K562 (cell line): ENCODE measurements around the gene GBF1.

Experiments used
- CBX1 ChIP-seq: sonication (generic); IDR thresholded peaks from 2 replicates; pipeline ENCODE4 v1.6.1; 2016; ENCODE audit warnings: antibody characterized with exemption, low read depth, mild to moderate bottlenecking
- CBX5 ChIP-seq: IDR thresholded peaks from 2 replicates; pipeline ENCODE4 v1.6.1; 2014; ENCODE audit warnings: low read depth, borderline replicate concordance
- CREM ChIP-seq: IDR thresholded peaks from 2 replicates; pipeline ENCODE4 v1.6.1; 2014; ENCODE audit warnings: antibody characterized with exemption, low read depth
- CTCF ChIP-seq, 3 experiments: IDR thresholded peaks in 2 of 3; conservative IDR thresholded peaks in 1 of 3; 2 replicates each; pipeline ENCODE4 v1.5.1; 2011 to 2012; ENCODE audit warnings: low read length in 3 of 3, mild to moderate bottlenecking in 3 of 3, control low read depth in 2 of 3, improper control_type of control experiment in 1 of 3, inconsistent platforms in 1 of 3, low read depth in 1 of 3, mixed read lengths in 1 of 3, moderate library complexity in 1 of 3; ENCODE audit not compliant: insufficient read depth in 2 of 3
- HMGXB4 ChIP-seq: sonication (generic); formaldehyde crosslinking; IDR thresholded peaks from 2 replicates; pipeline ENCODE4 v1.8.1; 2023; ENCODE audit warnings: mild to moderate bottlenecking, missing genetic modification reagents
- MTA2 ChIP-seq: fragments of 450-650 bp; IDR thresholded peaks from 2 replicates; pipeline ENCODE4 v1.6.1; 2016; ENCODE audit warnings: low read depth
- NFE2L1 ChIP-seq: fragments of 450-650 bp; IDR thresholded peaks from 2 replicates; pipeline ENCODE4 v1.6.1; 2016; ENCODE audit warnings: missing genetic modification characterization, low read depth, mild to moderate bottlenecking, missing compliant biosample characterization, moderate library complexity, borderline replicate concordance
- POLR2AphosphoS5 ChIP-seq: IDR thresholded peaks from 2 replicates; pipeline ENCODE4 v1.6.1; 2011; ENCODE audit warnings: mild to moderate bottlenecking, low read depth, low read length, moderate library complexity; ENCODE audit not compliant: control insufficient read depth, insufficient read depth
- RCOR1 ChIP-seq, 2 experiments: IDR thresholded peaks; 2 replicates each; pipeline ENCODE4 v1.6.1; 2012; ENCODE audit warnings: low read depth in 2 of 2, low read length in 2 of 2, borderline replicate concordance in 1 of 2, improper control_type of control experiment in 1 of 2
- SAFB2 ChIP-seq: fragments of 200-400 bp; formaldehyde crosslinking; IDR thresholded peaks from 2 replicates; pipeline ENCODE4 v1.6.1; 2018; ENCODE audit warnings: borderline replicate concordance, low read length, low read depth, moderate library complexity; ENCODE audit not compliant: severe bottlenecking
- ZBTB43 ChIP-seq: sonication (generic); formaldehyde crosslinking; IDR thresholded peaks from 2 replicates; pipeline ENCODE4 v1.8.0; 2023; ENCODE audit warnings: mild to moderate bottlenecking, missing genetic modification reagents
- ZNF175 ChIP-seq: fragments of 200-800 bp; sonication (Bioruptor generic); IDR thresholded peaks from 2 replicates; pipeline ENCODE4 v1.6.1; 2016; ENCODE audit warnings: low read depth, mild to moderate bottlenecking, missing genetic modification characterization, missing compliant biosample characterization

- no peak for TF ChIP-seq POLR2AphosphoS5
- no peak for TF ChIP-seq CTCF (IDR thresholded peaks at IDR 0.05 in 2 of 3, conservative IDR thresholded peaks at IDR 0.05 in 1 of 3; ENCODE audit: insufficient read depth in 2 of 3, low read depth in 1 of 3, low read length in 3 of 3)
- no peak for TF ChIP-seq NFE2L1
- no peak for TF ChIP-seq HMGXB4 (CRISPR knock-in tag)
- TF ChIP-seq ZNF175 (CRISPR knock-in tag), result no peak
- no peak for TF ChIP-seq CREM
- TF ChIP-seq CBX5, result no peak
- TF ChIP-seq SAFB2, result no peak
- TF ChIP-seq RCOR1 (IDR thresholded peaks at IDR 0.05; ENCODE audit: borderline replicate concordance in 1 of 2, low read depth in 2 of 2, low read length in 2 of 2), result no peak
- no peak for TF ChIP-seq CBX1
- TF ChIP-seq MTA2, result no peak
- TF ChIP-seq ZBTB43 (CRISPR knock-in tag), result no peak
Measured at GRCh38 chr10:102384606-102385429, 139.5 kb downstream of the GBF1 start.
